ENCODE data around the gene RAB42. TPM values are rescaled to one million over a fixed set of nuclear protein-coding genes. Genes with fewer than 3 reads are reported as not detected.
"Not testable (repeated sequence)": the region's sequence is repeated elsewhere in the genome, so short reads cannot be mapped to it uniquely, and the experiment has no call there.

Gene RAB42
- total RNA-seq, 1 donor from 2014 or later = 18.3 TPM

DNA sequence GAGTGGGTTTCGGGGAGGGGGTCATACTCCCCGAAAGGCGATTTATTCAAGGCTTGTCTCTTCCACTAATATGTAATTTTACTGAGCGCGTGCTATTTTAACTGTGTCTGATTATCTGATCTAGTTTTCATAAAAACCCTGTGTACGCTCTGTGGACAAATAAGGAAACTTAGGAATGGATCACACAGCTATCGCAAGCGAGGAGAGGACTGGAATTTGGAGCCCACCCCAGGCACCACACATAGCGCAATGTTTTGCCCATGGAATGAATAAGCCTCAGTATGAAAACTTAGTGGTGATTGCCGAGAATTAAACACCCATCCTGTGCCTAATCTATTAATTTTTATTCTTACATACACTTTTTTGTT is 9.8 kb upstream of the RAB42 start:
- peak overlapping the region; percentile 97 for H3K4me3 ChIP-seq (ENCODE audit: low read depth, low read length)
- no peak for DNase-seq (ENCODE audit: low read depth)
- TF ChIP-seq, protein P1, sequence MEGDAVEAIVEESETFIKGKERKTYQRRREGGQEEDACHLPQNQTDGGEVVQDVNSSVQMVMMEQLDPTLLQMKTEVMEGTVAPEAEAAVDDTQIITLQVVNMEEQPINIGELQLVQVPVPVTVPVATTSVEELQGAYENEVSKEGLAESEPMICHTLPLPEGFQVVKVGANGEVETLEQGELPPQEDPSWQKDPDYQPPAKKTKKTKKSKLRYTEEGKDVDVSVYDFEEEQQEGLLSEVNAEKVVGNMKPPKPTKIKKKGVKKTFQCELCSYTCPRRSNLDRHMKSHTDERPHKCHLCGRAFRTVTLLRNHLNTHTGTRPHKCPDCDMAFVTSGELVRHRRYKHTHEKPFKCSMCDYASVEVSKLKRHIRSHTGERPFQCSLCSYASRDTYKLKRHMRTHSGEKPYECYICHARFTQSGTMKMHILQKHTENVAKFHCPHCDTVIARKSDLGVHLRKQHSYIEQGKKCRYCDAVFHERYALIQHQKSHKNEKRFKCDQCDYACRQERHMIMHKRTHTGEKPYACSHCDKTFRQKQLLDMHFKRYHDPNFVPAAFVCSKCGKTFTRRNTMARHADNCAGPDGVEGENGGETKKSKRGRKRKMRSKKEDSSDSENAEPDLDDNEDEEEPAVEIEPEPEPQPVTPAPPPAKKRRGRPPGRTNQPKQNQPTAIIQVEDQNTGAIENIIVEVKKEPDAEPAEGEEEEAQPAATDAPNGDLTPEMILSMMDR (conservative IDR thresholded peaks at IDR 0.05; ENCODE audit: low read depth, low read length) = no peak

DNA sequence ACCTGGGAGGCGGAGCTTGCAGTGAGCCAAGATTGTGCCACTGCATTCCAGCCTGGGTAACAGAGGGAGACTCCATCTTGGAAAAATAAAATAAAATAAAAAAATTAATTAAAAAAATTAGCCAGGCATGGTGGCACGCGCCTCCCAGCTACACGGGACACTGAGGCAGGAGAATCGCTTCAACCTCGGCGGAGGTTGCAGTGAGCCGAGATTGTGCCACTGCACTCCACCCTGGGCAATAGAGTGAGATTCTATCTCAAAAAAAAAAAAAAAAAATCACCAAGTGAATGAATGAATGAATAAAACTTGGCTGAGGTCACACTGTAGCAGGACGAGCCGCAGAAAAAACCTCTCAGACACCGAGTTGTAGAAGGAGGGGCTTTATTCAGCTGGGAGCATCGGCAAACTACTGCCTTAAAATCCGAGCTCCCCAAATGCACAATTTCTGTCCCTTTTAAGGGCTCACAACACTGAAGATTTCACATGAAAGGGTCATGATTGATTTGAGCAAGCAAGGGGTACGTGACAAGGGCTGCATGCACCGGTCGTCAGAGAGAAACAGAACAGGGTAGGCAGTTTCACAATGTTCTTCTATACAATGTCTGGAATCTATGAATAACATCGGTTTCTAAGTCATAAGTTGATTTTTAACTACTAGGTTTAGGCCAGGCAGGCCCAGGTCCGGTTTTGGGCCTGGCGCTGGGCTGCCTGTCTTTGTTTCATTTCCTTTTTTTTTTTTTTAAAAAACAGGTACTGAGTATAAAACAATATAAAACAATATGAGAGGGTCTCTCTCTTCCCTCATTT is 5.3 kb upstream of the RAB42 start:
- H3K4me3 ChIP-seq (ENCODE audit: low read depth, low read length); DNase-seq (ENCODE audit: low read depth): not testable (repeated sequence)

DNA sequence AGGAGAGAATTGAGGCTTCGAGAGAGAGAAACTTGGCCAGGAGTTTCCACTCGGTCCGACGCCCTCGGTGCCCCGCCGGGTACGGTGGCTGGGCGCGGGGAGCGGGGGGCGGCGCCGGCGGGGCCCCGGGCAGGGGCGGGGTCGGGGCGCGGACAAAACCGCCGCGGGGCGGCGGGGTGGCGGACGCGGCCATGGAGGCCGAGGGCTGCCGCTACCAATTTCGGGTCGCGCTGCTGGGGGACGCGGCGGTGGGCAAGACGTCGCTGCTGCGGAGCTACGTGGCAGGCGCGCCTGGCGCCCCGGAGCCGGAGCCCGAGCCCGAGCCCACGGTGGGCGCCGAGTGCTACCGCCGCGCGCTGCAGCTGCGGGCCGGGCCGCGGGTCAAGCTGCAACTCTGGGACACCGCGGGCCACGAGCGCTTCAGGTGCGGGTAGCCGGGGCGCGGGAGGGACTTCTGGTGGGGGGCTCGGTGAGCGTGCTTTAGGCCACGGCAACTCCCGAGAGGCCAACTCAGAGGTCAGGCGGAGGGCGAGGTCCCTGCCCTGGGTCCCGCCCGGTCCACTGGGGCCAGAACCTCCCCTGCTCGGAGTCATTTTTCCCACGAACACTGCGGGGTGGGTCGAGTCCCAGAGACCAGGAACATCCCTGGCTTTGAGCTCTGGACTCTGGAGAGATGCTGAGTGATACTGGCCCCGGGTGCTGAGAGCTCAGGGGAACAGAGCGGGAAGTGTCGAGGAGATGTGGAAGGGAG is 431 bp downstream of the RAB42 start:
- TF ChIP-seq, protein P1 (conservative IDR thresholded peaks at IDR 0.05; ENCODE audit: low read depth, low read length) = no peak
- DNase-seq (ENCODE audit: low read depth) = no peak
- H3K4me3 ChIP-seq (ENCODE audit: low read depth, low read length) = peak overlapping the region; percentile 67

DNA sequence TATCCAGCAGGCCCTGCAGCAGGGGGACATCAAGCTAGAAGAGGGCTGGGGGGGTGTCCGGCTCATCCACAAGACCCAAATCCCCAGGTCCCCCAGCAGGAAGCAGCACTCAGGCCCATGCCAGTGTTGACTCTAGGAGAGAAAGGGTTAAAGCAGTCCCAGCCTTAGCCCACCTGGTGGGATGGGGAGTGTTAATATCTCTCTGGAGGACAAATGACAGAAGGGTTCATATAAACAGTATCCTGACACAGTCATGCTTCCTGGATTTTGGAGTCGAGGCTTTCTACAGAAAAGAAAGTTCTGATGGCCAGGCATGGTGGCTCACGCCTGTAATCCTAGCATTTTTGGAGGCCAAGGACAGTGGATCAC is 1.9 kb downstream of the RAB42 start:
- not testable (repeated sequence) for DNase-seq (ENCODE audit: low read depth); H3K4me3 ChIP-seq (ENCODE audit: low read depth, low read length)

DNA sequence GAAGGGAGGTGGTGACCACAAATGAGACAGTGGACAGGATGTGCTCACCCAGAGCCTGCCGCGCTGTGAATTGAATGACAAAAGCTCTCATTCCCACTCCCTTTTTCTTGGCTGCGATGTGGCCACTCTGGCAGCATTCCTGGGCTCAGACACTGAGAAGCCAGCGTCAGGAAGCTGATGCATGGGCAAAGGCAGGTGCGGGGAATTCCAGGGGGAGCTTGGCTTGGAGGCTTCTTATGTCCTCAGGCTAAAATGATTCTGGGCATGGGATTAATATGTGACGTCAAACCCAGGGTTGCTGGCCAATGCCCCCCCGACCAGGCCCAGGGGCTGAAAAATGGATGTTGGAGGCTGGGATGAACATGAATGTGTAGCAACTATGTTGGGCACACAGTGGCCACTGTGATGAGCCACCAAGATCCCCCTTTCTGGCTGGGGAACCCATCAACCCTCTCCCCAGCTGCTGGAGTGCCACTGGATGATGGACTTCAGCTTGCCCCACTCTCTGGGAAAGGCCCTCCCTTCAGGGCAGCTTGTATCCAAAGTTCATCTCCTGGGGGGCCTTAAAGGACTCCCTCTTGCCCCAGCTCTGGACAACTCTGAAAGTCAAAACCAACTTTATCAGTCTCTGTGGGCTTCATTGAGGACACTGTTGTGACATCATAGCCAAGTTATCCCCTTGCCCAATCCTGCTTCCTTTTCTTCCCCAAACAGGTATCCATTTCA is 2.8 kb downstream of the RAB42 start:
- DNase-seq (ENCODE audit: low read depth); H3K4me3 ChIP-seq (ENCODE audit: low read depth, low read length): not testable (repeated sequence)

DNA sequence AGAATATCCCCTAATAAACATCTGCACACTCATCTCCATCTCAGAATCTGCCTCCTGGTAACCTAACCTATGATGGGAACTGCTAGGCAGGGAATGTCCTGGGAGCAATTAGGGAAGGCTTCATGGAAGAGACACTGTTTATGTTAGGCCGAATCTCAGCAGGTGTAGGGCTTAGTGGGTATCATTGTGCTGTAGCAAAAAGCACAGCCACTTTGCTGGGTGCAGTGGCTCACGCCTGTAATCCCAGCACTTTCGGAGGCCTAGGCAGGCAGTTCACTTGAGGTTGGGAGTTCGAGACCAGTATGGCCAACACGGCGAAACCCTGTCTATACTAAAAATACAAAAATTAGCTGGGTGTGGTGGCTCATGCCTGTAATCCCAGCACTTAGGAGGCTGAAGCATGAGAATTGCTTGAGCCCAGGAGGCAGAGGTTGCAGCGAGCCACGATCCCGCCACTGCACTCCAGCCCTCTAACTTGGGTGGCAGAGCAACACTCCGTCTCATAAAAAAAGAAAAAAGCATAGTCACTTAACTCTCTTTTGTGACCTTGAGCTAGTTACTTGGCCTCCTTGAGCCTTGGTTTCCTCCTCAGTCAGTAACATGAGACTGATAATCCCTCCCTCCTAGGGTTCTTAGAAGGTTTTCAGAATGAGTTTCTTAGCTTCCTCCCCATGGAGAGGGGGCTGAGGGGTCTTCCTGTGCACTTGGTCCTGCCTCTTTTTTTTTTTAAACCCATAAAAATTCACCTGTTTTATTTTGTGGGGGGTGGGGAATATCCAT is 3.5 kb downstream of the RAB42 start:
- TF ChIP-seq, protein P1 (conservative IDR thresholded peaks at IDR 0.05; ENCODE audit: low read depth, low read length) = no peak
- H3K4me3 ChIP-seq (ENCODE audit: low read depth, low read length) = no peak overlapping the region
- DNase-seq (ENCODE audit: low read depth) = no peak

DNA sequence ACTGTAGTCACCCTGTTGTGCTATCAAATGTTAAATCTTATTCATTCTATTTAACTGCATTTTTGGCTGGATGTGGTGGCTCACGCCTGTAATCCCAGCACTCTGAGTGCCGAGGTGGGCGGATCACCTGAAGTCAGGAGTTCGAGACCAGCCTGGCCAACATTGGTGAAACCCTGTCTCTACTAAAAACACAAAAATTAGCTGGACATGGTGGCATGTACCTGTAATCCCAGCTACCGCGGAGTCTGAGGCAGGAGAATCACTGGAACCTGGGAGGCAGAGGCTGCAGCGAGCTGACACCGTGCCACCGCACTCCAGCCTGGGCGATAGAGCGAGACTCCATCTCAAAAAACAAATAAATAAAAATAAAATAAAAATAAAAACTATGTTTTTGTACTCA is 4.2 kb downstream of the RAB42 start:
- DNase-seq (ENCODE audit: low read depth); H3K4me3 ChIP-seq (ENCODE audit: low read depth, low read length): not testable (repeated sequence)

DNA sequence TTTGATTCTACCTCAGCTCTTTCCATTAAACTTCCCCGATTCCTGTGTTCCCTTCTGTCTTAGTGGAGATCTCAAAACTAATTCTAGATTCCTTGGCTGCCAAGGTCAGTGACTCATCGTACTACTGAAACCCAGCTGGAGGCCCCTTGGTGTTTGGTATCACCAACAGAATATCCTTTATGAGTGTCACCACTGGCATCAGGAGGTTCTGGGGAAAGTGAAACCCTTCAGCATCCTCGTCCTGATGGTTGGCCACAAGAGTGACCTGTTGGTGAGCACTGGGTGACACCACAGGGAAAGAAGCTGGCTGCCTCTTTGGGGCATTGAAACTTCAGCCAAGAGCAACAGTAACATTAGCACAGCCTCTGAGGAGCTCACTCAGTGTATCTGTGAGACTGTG is 9.6 kb downstream of the RAB42 start:
- DNase-seq (ENCODE audit: low read depth) = peak; percentile 52
- TF ChIP-seq, protein P1 (conservative IDR thresholded peaks at IDR 0.05; ENCODE audit: low read depth, low read length) = no peak

More for the DNA sequence above, 9.6 kb downstream of the RAB42 start:
- no peak overlapping the region for H3K4me3 ChIP-seq (ENCODE audit: low read depth, low read length)

Measured in epithelial cell of proximal tubule (primary cell).